GM19395 (cell line): ENCODE data around the gene COG3.
"Not testable (repeated sequence)": the region's sequence is repeated elsewhere in the genome, so short reads cannot be mapped to it uniquely, and the experiment has no call there.

ENCODE experiments used
- ATAC-seq: cut with Tn5 transposase; IDR thresholded peaks from one replicate; pipeline ENCODE4 v1.9.1; 2021; ENCODE audit warnings: mild to moderate bottlenecking, moderate library complexity; ENCODE audit not compliant: unreplicated experiment

COG3 gene

GRCh38 chr13:45464687-45465453 lies at the start of gene COG3:
Gene COG3 (plus strand): TSS chr13:45464939. CDS start chr13:45465037, 98 bp downstream.
- peak; percentile 96 for ATAC-seq

GRCh38 chr13:45415112-45415511 lies 49.6 kb upstream of the COG3 start:
- no peak for ATAC-seq

- ATAC-seq, result no peak
Observed at GRCh38 chr13:45416516-45417128, 48.1 kb upstream of the COG3 start.

- peak; percentile 92 for ATAC-seq
Observed at GRCh38 chr13:45417790-45418534, 46.8 kb upstream of the COG3 start, which contains the start of gene SLC25A30. Gene SLC25A30 (minus strand): TSS chr13:45418373. CDS start chr13:45411425, 6,948 bp downstream.

GRCh38 chr13:45419389-45419788 lies 45.4 kb upstream of the COG3 start:
- not testable (repeated sequence) for ATAC-seq

GRCh38 chr13:45419945-45420344 lies 44.8 kb upstream of the COG3 start:
- no peak for ATAC-seq

GRCh38 chr13:45422731-45423292 lies 41.9 kb upstream of the COG3 start:
- ATAC-seq, result no peak

- not testable (repeated sequence) for ATAC-seq
Observed at GRCh38 chr13:45426056-45426841, 38.5 kb upstream of the COG3 start.

GRCh38 chr13:45432737-45433380 lies 31.9 kb upstream of the COG3 start:
- no peak for ATAC-seq

GRCh38 chr13:45433381-45433790 lies 31.4 kb upstream of the COG3 start:
- no peak for ATAC-seq

GRCh38 chr13:45434556-45435371 lies 30.0 kb upstream of the COG3 start:
- no peak for ATAC-seq

- no peak for ATAC-seq
Observed at GRCh38 chr13:45436332-45436731, 28.4 kb upstream of the COG3 start.

- ATAC-seq, result no peak
Observed at GRCh38 chr13:45436953-45437352, 27.8 kb upstream of the COG3 start.

GRCh38 chr13:45437947-45438346 lies 26.8 kb upstream of the COG3 start:
- ATAC-seq, result no peak

GRCh38 chr13:45439008-45439407 lies 25.7 kb upstream of the COG3 start:
- ATAC-seq, result no peak

- ATAC-seq, result no peak
Observed at GRCh38 chr13:45439781-45440462, 24.8 kb upstream of the COG3 start.

GRCh38 chr13:45441633-45442032 lies 23.1 kb upstream of the COG3 start:
- no peak for ATAC-seq

GRCh38 chr13:45445053-45445452 lies 19.7 kb upstream of the COG3 start:
- no peak for ATAC-seq

- ATAC-seq, result no peak
Observed at GRCh38 chr13:45446181-45446580, 18.6 kb upstream of the COG3 start.
